ENCODE results near the gene AP3M1. TPM values are rescaled to one million over a fixed set of nuclear protein-coding genes. Genes with fewer than 3 reads are reported as not detected.
A peak's percentile ranks its signal among the peaks of the same experiment; 100 is the strongest.

Gene AP3M1
- polyA plus RNA-seq, 2 of the 4 experiments (the other 2 are of a cell fraction), result 39.0 to 83.0 TPM

GRCh38 chr10:74088722-74089121, 61.9 kb downstream of the AP3M1 start:
- TF ChIP-seq CTCF (IDR thresholded peaks at IDR 0.05), result no peak
- no peak for TF ChIP-seq CHD4 (IDR thresholded peaks at IDR 0.05; ENCODE audit: borderline replicate concordance)
- no peak for TF ChIP-seq RCOR1 (IDR thresholded peaks at IDR 0.05; ENCODE audit: low read depth, low read length)
- no peak for TF ChIP-seq JUNB (IDR thresholded peaks at IDR 0.05)
- TF ChIP-seq HMGXB4 (CRISPR knock-in tag; IDR thresholded peaks at IDR 0.05; ENCODE audit: borderline replicate concordance), result no peak
- TF ChIP-seq E2F6 (IDR thresholded peaks at IDR 0.05; ENCODE audit: borderline replicate concordance, low read depth), result no peak
- TF ChIP-seq ZC3H11A (IDR thresholded peaks at IDR 0.05), result no peak
- no peak for TF ChIP-seq ZNF302 (CRISPR knock-in tag; IDR thresholded peaks at IDR 0.05)
- CTCF ChIA-PET, result interaction anchor here (1.3 to 2.4 kb wide), 3 partner anchors 8 to 149 kb away, joined by 3 to 21 read pairs (median 6); no protein-coding TSS in a partner anchor
- H3K27ac ChIP-seq, result no peak overlapping the region
- POLR2A ChIA-PET, result no interaction called here
- WGBS (ENCODE audit: missing lambda C conversion rate), result 96% methylated on average over 3 of the region's 3 CpGs
- H3K4me2 ChIP-seq, result no peak overlapping the region
- H3K4me3 ChIP-seq, result no peak overlapping the region
- no peaks in the 10 kb centered on the region for H3K9me3 ChIP-seq
- H3K4me1 ChIP-seq, result peaks cover 14% of the 10 kb centered on the region
- ATAC-seq, result no peak
- no peak for DNase-seq (ENCODE audit: low read depth in 1 of 2, low spot score in 1 of 2)
- FAIRE-seq, result no peak

GRCh38 chr10:74086317-74086716, 64.3 kb downstream of the AP3M1 start:
- H3K27ac ChIP-seq, result peak overlapping the region in 1 of 2 experiments; percentile 35; a peak in 3 of 6 replicates
- H3K4me1 ChIP-seq, result peaks cover 18% of the 10 kb centered on the region
- no peak overlapping the region for H3K4me2 ChIP-seq
- no peaks in the 10 kb centered on the region for H3K9me3 ChIP-seq
- ATAC-seq (peak; percentile 8 to 37; a peak in 2 of 6 replicates), FAIRE-seq (no peak), DNase-seq (ENCODE audit: low read depth in 1 of 2, low spot score in 1 of 2) (no peak)
- ChIA-PET CTCF (interaction anchor here (0.7 to 1.2 kb wide), 2 partner anchors 11 to 17 kb away, joined by 3 read pairs; no protein-coding TSS in a partner anchor), POLR2A (no interaction called here)
- no peak for TF ChIP-seq PHF8 (IDR thresholded peaks at IDR 0.05; ENCODE audit: borderline replicate concordance, low read depth)
- no peak for TF ChIP-seq NFE2L2 (conservative IDR thresholded peaks at IDR 0.05; ENCODE audit: low read length)
- no peak for TF ChIP-seq HES2 (IDR thresholded peaks at IDR 0.05)
- no peak for TF ChIP-seq RNF2 (IDR thresholded peaks at IDR 0.05; ENCODE audit: borderline replicate concordance, low read depth)
- TF ChIP-seq NPAS2 (CRISPR knock-in tag; IDR thresholded peaks at IDR 0.05; ENCODE audit: borderline replicate concordance), result no peak
- no peak for TF ChIP-seq POLR2A (IDR thresholded peaks at IDR 0.05; ENCODE audit: low read length)
- no peak for TF ChIP-seq HOXA7 (CRISPR knock-in tag; IDR thresholded peaks at IDR 0.05)
- TF ChIP-seq FOSB (CRISPR knock-in tag; IDR thresholded peaks at IDR 0.05), result no peak
- no peak for TF ChIP-seq EHF (CRISPR knock-in tag; IDR thresholded peaks at IDR 0.05)
- TF ChIP-seq MAFK (IDR thresholded peaks at IDR 0.05; ENCODE audit: partially characterized antibody), result no peak
- TF ChIP-seq RFX5 (IDR thresholded peaks at IDR 0.05), result no peak
- TF ChIP-seq E2F6 (IDR thresholded peaks at IDR 0.05; ENCODE audit: borderline replicate concordance, low read depth), result no peak
- no peak for TF ChIP-seq ELK1 (IDR thresholded peaks at IDR 0.05; ENCODE audit: low read depth, low read length)
- TF ChIP-seq MAX (IDR thresholded peaks at IDR 0.05), result no peak
- 87% methylated on average over 2 of the region's 2 CpGs for WGBS (ENCODE audit: missing lambda C conversion rate)
- H3K4me3 ChIP-seq, result no peak overlapping the region
